ENCODE results near the gene PIPOX.

The PIPOX gene

GRCh38 chr17:29063992-29064391 is 21.1 kb downstream of the PIPOX start:
- H3K9me3 ChIP-seq: no peaks in the 10 kb centered on the region
- TF ChIP-seq CTCF (IDR thresholded peaks at IDR 0.05): no peak
- no peak overlapping the region for H3K27ac ChIP-seq
- H3K4me3 ChIP-seq (ENCODE audit: low read depth in 1 of 2, low read length in 1 of 2): no peak overlapping the region
- no peaks in the 10 kb centered on the region for H3K36me3 ChIP-seq
- no peaks in the 10 kb centered on the region for H3K4me1 ChIP-seq (ENCODE audit: control insufficient read depth in 1 of 2, insufficient read depth in 1 of 2, low read depth in 1 of 2, low read length in 1 of 2)
- no peaks in the 10 kb centered on the region for H3K27me3 ChIP-seq

GRCh38 chr17:29066047-29066446 is 23.1 kb downstream of the PIPOX start:
- no peak overlapping the region for H3K4me3 ChIP-seq (ENCODE audit: low read depth in 1 of 2, low read length in 1 of 2)
- no peaks in the 10 kb centered on the region for H3K9me3 ChIP-seq
- H3K27me3 ChIP-seq: no peaks in the 10 kb centered on the region
- H3K27ac ChIP-seq: no peak overlapping the region
- no peaks in the 10 kb centered on the region for H3K4me1 ChIP-seq (ENCODE audit: control insufficient read depth in 1 of 2, insufficient read depth in 1 of 2, low read depth in 1 of 2, low read length in 1 of 2)
- no peaks in the 10 kb centered on the region for H3K36me3 ChIP-seq
- TF ChIP-seq CTCF (IDR thresholded peaks at IDR 0.05): no peak

- no peak overlapping the region for H3K27ac ChIP-seq
- H3K9me3 ChIP-seq: no peaks in the 10 kb centered on the region
- H3K36me3 ChIP-seq: no peaks in the 10 kb centered on the region
- H3K4me1 ChIP-seq (ENCODE audit: control insufficient read depth in 1 of 2, insufficient read depth in 1 of 2, low read depth in 1 of 2, low read length in 1 of 2): no peaks in the 10 kb centered on the region
- no peak overlapping the region for H3K4me3 ChIP-seq (ENCODE audit: low read depth in 1 of 2, low read length in 1 of 2)
- TF ChIP-seq CTCF (IDR thresholded peaks at IDR 0.05): no peak
- H3K27me3 ChIP-seq: no peaks in the 10 kb centered on the region
These were observed 23.7 kb downstream of the PIPOX start for GRCh38 chr17:29066606-29067005.

GRCh38 chr17:29068818-29069217 is 25.9 kb downstream of the PIPOX start:
- H3K4me3 ChIP-seq (ENCODE audit: low read depth in 1 of 2, low read length in 1 of 2): no peak overlapping the region
- H3K27ac ChIP-seq: no peak overlapping the region
- H3K9me3 ChIP-seq: no peaks in the 10 kb centered on the region
- no peaks in the 10 kb centered on the region for H3K4me1 ChIP-seq (ENCODE audit: control insufficient read depth in 1 of 2, insufficient read depth in 1 of 2, low read depth in 1 of 2, low read length in 1 of 2)
- TF ChIP-seq CTCF (IDR thresholded peaks at IDR 0.05): no peak
- H3K36me3 ChIP-seq: peaks cover 5% of the 10 kb centered on the region
- H3K27me3 ChIP-seq: no peaks in the 10 kb centered on the region

GRCh38 chr17:29069526-29070041 is 26.6 kb downstream of the PIPOX start:
- Histone ChIP-seq H3K36me3 (peaks cover 13% of the 10 kb centered on the region), H3K4me3 (ENCODE audit: low read depth in 1 of 2, low read length in 1 of 2) (no peak overlapping the region), H3K27ac (no peak overlapping the region), H3K27me3 (no peaks in the 10 kb centered on the region), H3K9me3 (no peaks in the 10 kb centered on the region), H3K4me1 (ENCODE audit: control insufficient read depth in 1 of 2, insufficient read depth in 1 of 2, low read depth in 1 of 2, low read length in 1 of 2) (no peaks in the 10 kb centered on the region)
- no peak for TF ChIP-seq CTCF (IDR thresholded peaks at IDR 0.05)

- Histone ChIP-seq H3K4me3 (ENCODE audit: low read depth in 1 of 2, low read length in 1 of 2) (no peak overlapping the region), H3K27me3 (no peaks in the 10 kb centered on the region), H3K4me1 (ENCODE audit: control insufficient read depth in 1 of 2, insufficient read depth in 1 of 2, low read depth in 1 of 2, low read length in 1 of 2) (no peaks in the 10 kb centered on the region), H3K36me3 (peaks cover 20% of the 10 kb centered on the region), H3K27ac (no peak overlapping the region), H3K9me3 (no peaks in the 10 kb centered on the region)
- no peak for TF ChIP-seq CTCF (IDR thresholded peaks at IDR 0.05)
These were observed 27.4 kb downstream of the PIPOX start for GRCh38 chr17:29070308-29070707.
